CD4-positive, alpha-beta T cell treated with Interferon alpha-2 for 1 hour (primary cell): Measurements from ENCODE around the gene GIMAP1.
"Not testable (repeated sequence)": the region's sequence is repeated elsewhere in the genome, so short reads cannot be mapped to it uniquely, and the experiment has no call there.

ENCODE experiments used
- DNase-seq, 2 donors: peaks; one replicate each; pipeline ENCODE4 v3.0.0-alpha.2; 2020 to 2022

Gene GIMAP1

DNA sequence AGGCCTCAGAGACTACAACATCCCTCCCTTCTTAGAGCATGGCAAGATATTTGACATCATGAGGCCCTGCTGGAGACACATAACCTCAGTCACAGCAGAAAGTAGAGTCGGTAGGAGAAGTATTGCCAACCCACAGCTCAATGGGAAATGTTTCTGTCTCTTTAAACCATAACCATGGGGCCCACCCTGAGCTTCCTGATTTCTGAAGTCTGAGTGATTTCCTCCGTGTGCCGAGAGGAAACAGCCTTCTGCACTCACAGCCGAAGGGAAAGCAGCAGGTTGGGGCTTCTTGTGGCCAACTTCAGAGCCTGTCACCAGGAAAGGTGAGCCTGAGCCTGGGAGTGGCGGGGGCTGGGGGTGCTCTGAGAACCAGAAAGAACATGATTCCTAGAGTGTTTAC lies at the start of gene GIMAP1:
Gene GIMAP1 (plus strand): TSS at position 246 of the 400 bp plus-strand sequence. CDS start 2,435 bp downstream, outside the sequence.
- peak; percentile 53 to 75 for DNase-seq

DNA sequence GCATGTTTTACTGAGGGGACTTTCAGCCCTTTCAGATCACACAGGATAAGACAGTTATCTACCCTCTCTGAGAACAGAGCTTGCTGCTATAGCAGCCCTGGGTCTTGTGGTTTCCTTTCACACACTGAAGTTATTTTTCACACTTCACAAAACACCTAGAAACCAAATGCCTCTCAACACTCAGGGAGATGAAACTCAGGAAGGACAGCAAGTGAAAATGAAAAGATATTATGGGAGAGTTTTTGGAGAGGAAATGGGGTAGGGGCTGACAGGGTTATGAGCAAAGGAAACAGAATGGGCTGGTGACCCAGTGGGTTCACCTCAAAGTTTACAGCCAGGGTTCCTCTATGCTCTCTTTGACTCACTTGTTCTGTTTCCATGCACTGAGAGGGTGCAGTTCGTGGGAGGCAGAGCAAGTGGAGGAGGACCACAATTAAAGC lies 47.9 kb upstream of the GIMAP1 start:
- DNase-seq, result peak; percentile 62 to 88

DNA sequence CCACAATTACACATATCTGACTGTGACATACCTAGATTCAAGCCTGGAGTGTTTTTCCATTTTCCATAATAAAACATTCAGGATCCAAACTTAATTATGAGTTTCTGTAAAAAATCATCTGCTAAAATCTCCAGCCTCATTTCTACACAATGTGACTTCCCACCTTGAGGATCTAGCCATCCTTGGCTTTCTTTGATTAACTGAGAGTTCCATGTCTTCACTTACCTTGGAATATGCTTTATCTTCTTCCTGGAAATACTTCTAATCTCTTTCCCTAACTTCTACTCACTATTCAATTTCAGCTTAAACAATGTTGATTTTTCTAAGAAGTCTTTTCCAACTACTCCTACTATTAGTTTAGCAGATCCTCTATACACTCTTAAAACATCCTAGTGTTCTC lies 47.4 kb upstream of the GIMAP1 start:
- no peak for DNase-seq

DNA sequence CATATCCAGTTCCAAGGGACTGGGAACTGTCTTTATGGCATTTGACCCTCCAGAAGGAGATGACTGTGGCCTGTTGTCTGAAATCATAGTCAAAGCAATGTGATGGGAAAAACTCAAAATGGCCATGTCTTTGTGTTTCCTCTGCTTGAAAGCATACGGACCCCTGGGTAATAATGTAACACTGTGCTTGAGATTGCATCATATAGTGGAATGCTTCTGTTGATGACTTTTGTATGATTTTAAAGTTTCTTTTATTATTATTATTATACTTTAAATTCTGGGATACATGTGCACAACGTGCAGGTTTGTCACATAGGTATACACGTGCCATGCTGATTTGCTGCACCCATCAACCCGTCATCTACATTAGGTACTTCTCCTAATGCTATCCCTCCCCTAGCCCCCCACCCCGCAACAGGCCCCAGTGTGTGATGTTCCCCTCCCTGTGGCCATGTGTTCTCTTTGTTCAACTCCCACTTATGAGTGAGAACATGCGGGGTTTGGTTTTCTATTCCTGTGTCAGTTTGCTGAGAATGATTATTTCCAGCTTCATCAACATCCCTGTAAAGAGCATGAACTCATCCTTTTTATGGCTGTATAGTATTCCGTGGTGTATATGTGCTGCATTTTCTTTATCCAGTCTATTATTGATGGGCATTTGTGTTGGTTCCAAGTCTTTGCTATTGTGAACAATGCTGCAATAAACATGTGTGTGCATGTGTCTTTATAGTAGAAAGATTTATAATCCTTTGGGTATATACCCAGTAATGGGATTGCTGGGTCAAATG lies 44.4 kb upstream of the GIMAP1 start:
- DNase-seq, result not testable (repeated sequence)

DNA sequence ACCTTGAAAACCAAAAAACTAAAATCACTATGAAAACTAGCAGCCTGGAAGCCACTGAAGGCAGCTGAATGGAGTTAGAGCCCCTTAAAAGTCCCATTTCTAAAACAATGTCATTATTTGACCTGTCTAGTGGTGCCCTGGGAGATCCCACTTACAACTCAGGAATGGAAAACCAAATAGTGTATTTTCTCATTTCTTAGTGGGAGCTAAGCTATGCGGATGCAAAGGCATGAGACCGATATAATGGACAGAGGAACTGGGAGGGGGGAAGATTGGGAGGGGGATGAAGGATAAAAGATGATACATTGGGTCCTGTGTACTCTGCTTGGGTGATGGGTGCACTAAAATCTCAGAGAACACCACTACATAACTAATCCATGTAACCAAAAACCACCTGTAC lies 40.7 kb upstream of the GIMAP1 start:
- no peak for DNase-seq

DNA sequence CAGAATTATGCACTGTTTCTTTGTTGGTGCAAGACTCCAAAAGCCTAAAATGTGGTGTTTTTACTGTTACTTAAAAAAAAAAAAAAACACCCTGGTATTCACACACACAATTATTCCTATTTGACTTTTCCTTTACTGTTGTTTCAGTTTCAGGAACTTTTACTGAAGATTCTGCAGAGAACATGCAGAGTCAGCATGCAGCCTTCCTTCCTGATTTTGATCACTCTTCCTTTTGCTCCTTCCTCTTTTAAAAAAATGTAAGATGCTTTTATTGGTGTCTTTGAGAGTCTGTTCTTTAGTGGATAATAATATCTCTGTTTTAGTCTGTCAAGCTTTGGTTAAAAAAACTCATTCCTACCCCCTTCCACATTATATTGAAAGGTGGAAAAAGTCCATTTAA lies 40.1 kb upstream of the GIMAP1 start:
- not testable (repeated sequence) for DNase-seq

DNA sequence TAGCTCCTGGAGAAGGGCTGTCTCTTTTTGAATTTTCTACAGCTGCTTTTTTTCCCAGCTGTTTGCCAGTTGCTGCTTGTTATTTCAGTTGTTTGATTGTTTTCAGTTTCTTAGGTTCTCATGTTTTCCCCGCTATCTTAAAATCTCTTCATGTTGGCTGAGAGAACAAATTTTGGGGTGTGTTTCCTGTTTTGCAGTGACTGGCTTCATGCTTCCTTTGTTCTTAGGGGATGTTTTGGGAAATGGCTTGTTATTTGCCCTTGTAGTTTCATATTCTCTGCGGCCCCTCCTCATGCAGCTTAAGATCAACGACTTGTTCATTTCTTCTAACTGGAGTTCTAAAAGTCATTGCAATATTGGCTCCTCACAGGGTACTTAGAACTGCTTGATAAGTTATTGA lies 39.6 kb upstream of the GIMAP1 start:
- DNase-seq, result peak; percentile 69 to 86

DNA sequence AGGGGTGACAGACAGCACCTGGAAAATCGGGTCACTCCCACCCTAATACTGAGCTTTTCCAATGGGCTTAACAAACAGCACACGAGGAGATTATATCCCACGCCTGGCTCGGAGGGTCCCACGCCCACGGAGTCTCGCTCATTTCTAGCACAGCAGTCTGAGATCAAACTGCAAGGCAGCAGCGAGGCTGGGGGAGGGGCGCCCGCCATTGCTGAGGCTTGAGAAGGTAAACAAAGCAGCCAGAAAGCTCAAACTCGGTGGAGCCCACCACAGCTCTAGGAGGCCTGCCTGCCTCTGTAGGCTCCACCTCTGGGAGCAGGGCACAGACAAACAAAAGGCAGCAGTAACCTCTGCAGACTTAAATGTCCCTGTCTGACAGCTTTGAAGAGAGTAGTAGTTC lies 37.8 kb upstream of the GIMAP1 start:
- not testable (repeated sequence) for DNase-seq

DNA sequence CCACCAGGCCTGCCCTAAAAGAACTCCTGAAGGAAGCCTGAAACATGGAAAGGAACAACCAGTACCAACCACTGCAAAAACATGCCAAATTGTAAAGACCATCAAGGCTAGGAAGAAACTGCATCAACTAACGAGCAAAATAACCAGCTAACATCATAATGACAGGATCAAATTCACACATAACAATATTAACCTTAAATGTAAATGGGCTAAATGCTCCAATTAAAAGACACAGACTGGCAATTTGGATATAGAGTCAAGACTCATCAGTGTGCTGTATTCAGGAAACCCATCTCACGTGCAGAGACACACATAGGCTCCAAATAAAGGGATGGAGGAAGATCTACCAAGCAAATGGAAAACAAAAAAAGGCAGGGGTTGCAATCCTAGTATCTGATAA lies 36.0 kb upstream of the GIMAP1 start:
- DNase-seq, result not testable (repeated sequence)

DNA sequence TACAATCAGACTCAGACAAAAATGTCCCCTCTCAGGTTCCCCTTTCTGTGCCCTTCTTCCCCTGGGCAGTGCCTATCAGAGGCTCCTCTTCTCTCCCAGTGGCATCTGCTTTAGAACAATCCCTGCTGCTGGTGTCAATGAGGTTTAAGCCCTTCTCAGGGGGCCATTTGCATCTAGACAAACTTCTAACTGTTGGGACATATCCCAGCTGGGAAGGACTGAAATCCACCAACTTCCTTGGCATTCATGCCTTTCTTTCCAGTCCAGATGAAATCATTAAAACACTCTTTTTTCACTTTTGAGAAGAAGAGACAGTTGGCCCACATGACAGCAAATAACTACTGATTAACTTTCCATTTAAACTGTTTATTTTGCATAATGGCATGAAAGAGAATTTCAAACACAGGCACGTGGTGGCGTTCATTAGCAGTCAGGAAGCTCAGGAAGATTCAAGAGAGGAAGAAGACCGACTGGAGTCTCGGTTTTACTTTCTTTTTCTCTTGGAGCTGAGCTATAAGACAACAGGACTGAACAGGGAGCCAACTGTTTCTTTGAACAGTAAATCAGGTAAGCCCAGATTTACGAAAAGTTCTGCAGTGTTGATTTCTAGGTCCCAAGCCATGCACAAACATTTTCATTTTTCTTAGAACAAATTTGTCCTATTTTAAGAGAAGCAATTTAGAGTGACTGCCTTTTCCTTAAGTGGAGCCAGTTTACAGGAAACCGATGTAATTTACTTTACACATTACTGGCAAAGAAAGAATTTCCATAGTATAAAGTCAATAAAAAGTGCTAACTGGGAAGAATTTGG lies 31.0 kb upstream of the GIMAP1 start, which contains the start of gene GIMAP2:
Gene GIMAP2 (plus strand): TSS at position 488 of the 811 bp plus-strand sequence. CDS start 1,354 bp downstream, outside the sequence.
- DNase-seq, result peak; percentile 47 to 81

DNA sequence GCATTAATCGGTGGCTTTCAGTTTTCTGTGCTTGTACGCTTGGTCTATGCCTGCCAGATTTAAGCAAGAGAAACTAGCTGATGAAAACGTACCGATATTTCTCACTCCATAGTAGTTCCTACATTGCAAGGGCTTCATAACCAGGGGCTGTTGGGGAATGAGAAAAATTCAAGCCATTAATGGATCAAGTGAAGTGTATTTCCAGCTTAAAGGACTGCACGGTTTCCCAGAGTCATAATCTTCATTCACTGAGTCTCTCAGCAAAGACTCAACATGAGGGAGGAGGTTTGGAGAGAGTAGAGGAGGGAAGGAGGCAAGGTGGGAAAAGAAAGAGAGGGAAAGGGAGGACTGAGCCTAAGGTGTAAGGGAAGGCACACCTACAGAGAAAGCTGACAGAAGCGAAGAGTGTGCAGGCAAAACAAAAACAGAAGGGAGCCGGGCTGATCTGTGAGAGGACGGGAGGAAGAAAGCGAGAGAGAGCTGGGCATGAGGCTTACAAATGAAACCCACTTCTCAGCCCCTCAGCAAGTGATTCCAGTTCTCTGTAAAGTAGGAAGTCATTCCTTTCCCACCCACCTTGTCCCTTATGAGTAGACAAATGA lies 30.3 kb upstream of the GIMAP1 start:
- peak in 1 of 2 donors; percentile 49 for DNase-seq

DNA sequence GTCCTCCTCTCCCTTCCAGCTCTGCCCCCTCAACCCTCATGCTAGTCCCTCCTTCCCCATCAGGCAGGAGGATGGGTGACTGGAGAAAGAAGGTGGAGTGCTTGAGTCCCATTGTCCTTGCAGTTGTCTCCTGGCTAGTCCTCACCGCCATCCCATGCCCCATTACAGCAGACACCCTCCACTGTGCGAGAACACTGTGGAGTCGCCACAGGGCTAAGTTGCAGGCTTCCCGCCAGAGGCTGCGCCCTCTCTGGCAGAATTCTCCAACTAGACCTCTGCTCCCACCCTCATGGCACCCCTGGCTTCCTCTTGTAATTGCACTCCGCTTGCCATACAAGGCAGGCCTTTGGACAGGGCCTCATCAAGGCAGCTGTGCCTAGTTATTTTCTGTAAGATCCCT lies 27.8 kb upstream of the GIMAP1 start:
- no peak for DNase-seq

DNA sequence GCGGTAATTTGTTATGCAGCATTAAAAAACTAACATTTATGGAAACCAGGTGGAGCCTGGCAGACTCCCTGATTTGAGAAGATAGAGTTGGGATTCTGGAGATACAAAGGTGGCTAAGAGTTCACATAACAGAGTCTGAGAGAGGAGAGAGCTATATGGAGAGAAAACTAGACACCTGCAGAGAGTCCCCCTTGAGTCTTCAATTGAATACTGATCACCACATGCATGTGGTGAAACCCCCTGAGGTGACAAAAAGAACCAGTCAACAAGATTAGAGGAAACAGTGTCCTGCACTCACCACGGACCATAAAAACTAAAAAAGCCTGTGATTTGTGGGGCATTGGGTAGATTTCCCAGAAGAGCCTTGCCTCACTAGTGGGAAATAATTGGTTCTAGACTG lies 20.8 kb upstream of the GIMAP1 start:
- no peak for DNase-seq

DNA sequence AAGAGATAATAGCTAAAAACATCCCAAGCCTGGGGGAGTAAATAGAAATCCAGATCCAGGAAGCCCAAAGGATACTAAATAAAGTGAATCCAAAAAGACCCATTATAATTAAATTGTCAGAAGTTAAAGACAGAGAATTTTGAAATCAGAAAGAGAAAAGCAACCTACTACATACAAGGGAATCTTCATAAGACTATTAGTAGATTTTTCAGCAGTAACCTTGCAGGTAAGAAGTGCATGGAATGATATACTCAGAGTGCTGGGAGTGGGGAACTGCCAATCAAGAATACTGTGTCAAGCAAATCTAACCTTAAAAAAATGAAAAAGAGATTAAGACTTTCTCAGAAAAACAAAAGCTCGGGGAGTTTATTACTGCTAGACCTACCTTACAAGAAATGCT lies 13.2 kb upstream of the GIMAP1 start:
- DNase-seq, result no peak

DNA sequence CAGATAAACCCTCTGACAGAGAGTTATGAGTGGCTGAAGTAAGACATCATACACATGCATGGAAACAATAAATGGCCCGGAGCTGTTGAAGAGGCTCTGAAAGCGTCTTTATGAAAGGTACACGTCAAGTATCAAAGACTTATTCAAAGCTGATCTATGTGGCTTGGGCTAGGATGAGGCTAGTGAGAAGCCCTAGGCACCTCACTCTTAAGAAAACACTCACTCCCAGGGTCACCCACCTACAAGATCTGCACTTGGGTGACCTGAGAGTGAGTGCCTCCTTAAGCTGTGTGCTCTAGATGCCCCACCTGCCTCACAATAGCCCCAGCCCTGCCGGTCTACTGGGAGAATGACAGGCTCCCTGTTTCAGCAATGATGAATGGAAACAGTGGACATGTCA lies 1.1 kb upstream of the GIMAP1 start:
- peak in 1 of 2 donors; percentile 34 for DNase-seq

DNA sequence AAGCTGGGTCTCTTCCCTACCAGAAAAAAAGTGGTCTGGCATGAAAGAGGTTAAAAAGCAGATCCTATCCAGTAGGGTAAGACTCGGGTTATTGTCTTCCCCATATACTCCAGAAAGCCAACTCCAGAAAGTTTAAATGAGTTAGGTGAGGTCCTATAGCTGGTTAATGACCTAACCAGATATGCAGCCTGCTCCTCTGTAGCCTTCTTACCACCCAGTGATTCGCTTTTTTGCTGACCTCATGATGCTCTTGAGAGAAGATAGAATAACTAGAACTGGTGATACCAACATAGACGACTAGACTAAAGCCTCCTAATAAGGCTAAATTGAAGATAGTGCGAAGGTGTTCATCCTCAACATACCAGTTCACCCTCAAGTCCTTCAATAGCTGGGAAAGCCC lies 675 bp upstream of the GIMAP1 start:
- peak in 1 of 2 donors; percentile 32 for DNase-seq

DNA sequence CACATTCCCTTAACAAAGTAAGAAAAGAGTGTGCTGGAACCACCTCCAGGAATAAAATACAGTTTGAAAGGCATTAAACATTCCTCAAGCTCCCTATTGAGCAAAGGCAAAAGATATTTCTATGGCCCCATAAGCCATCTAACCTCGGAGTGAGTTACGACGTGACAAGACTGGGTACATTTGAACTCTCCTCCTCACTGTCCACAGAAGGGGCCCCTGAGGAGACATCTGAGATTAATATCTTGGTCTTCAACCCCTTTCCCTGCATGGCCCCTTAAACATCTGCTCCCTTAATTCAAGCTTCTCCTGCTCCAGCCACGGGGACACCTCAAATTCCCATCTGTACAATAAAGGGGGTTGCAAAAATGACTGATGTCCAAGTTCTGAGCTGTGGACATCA lies 526 bp downstream of the GIMAP1 start:
- no peak for DNase-seq

DNA sequence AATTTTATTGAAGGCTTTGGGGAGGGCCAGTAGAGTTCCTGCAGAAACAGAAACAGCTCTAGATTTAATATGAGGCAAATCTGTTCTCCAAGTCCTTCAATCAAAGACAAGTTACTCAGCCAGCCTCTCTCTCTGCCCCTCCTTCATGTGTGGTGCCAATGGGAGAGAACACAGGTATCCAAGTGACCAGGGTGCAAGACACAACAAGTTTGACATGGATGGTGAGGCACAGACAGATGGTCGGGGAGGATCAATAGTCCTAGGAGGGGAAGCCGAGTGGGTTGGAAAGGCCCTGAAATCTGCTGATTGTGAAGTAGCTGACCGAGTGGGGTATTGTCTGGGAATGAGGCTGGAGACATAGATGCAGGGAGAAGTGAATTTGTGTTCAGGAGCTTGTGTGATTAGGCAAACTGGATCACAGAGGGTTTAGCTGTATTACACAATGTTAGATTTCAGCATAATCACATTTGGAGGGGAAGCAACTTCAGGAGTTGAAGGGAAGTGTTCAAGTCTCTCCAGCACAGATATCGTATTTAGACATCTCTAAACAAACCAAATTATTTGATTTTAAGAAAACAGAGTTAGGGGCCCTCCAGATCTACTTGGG lies 1.5 kb downstream of the GIMAP1 start:
- DNase-seq, result no peak

DNA sequence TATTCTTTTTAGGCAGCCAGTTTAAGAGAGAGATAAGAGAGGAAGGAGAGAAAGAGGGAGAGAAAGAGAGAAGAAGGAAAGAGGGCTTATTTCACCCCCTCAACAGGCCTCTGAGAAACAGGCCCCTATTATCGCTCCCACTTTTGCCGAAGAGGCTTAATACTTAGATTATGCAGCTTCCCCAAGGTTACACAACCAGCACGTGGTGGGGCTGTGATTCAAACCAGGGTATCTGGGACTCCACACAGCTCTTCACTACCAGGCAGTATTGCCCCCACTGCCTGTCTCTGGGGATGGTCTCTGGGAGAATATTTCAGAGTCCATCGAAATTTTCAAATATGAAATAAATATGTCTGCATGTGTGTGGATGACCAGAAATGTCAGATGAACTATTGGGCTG lies 3.0 kb downstream of the GIMAP1 start:
- no peak for DNase-seq

DNA sequence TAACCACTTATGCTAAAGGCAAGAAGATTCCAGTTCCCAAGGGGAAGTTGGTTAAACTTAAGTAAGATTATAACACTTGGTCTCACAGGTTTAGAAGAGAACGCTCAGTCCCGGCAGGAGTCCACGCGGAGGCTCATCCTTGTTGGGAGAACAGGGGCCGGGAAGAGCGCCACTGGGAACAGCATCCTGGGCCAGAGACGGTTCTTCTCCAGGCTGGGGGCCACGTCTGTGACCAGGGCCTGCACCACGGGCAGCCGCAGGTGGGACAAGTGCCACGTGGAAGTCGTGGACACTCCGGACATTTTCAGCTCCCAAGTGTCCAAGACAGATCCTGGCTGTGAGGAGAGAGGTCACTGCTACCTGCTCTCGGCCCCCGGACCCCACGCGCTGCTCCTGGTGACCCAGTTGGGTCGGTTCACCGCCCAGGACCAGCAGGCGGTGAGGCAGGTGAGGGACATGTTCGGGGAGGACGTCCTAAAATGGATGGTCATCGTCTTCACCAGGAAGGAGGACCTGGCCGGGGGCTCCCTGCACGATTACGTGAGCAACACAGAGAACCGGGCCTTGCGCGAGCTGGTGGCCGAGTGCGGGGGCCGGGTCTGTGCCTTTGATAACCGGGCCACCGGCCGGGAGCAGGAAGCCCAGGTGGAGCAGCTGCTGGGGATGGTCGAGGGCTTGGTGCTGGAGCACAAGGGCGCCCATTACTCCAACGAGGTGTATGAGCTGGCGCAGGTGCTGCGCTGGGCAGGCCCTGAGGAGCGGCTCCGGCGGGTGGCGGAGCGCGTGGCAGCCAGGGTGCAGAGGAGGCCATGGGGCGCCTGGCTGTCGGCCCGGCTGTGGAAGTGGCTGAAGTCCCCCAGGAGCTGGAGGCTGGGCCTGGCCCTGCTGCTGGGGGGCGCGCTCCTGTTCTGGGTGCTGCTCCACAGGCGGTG lies 3.8 kb downstream of the GIMAP1 start:
- DNase-seq, result no peak

DNA sequence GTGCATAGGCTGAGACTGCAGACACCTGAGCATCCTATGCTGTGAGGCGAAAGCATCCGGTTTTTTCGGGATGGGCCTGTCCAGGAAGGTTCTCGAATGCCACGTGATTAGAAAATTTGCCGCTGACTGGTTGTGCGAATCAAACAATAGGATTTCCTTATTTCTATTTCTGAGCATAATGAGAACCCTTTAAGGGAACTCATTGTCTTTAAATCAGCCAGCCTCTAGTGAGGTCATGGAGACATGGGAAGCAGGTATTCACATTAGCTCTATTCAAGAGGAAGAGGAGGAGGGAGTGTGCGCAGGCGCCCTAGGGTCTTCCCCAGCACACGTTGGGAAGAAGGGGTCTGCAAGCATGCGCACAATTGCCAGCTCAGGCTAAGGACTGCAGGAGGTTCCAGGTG lies 5.6 kb downstream of the GIMAP1 start:
- no peak for DNase-seq

DNA sequence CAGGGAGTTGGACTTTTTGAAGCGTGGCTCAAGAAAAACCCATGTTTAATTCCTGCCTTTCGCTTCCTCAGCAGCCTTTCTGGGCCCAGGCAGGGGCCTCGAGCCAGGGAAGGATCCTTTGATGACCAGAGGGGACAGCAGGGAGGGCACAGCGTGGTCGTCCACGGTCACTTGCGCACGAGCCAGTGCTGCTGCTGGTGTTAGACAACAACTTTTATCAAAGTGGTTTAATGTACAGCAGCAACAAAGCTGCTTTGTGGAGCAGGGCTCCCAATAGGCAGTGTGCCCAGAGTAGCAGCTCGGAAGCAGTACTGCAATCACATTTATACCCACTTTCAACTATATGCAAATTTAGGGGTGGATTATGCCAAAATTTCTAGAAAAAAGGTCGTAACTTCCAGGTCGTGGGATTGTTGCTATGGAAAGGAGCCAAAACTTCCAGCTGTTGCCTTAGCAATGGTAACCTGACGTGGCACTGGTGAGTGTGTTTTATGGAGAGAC lies 6.1 kb downstream of the GIMAP1 start:
- DNase-seq, result no peak
